Measurements from ENCODE around the gene CNOT10.
"Not testable (repeated sequence)": the region's sequence is repeated elsewhere in the genome, so short reads cannot be mapped to it uniquely, and the experiment has no call there.

Gene CNOT10

GRCh38 chr3:32698506-32698905, 13.5 kb downstream of the CNOT10 start:
- no peak for DNase-seq

GRCh38 chr3:32699429-32699828, 14.4 kb downstream of the CNOT10 start:
- no peak for DNase-seq

DNA sequence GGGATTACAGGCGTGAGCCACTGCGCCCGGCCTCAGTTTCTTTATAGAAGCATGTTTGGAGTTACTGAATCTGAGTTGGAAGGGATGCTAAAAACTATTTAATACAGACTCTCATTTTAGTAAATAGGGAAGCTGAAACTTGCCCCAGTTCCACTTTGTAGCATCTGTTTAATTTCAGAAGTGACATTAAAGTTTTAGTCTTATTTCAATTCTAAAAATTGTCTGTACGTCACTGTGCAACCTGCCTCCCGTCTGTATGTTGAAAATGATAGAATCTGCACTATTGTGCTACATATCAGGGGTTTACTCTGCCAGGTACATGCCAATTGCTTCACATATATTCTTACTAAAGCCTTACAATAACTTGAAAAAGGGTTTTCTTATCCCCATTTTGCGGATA, 15.3 kb downstream of the CNOT10 start:
- DNase-seq, result no peak

GRCh38 chr3:32703491-32703972, 18.5 kb downstream of the CNOT10 start:
- no peak for DNase-seq

GRCh38 chr3:32705232-32705631, 20.2 kb downstream of the CNOT10 start:
- peak; percentile 36 for DNase-seq

GRCh38 chr3:32706348-32707025, 21.5 kb downstream of the CNOT10 start:
- DNase-seq, result no peak

- no peak for DNase-seq
Observed at GRCh38 chr3:32707026-32707370, 22.0 kb downstream of the CNOT10 start.

- peak; percentile 52 for DNase-seq
Observed at GRCh38 chr3:32708672-32709283, 23.8 kb downstream of the CNOT10 start.

DNA sequence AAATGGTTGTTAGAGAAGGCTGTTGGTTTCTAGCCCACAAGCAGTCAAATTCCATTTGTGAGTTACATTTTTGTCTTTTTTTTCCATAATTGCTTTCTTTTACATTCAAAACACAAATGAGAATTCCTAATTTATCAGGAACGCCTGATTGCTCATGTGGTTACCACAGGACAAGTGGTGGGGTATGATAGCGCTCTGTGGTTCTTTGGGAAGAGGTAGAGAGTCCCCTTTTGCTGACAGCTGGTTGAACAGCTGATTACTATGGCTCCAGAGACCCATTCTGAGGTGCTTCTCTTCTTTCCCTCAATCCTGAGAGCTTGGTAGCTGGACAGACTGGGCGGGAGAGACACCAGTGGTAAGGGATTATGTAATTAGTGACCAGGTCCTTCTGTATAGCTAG, 24.4 kb downstream of the CNOT10 start:
- peak; percentile 90 for DNase-seq

DNA sequence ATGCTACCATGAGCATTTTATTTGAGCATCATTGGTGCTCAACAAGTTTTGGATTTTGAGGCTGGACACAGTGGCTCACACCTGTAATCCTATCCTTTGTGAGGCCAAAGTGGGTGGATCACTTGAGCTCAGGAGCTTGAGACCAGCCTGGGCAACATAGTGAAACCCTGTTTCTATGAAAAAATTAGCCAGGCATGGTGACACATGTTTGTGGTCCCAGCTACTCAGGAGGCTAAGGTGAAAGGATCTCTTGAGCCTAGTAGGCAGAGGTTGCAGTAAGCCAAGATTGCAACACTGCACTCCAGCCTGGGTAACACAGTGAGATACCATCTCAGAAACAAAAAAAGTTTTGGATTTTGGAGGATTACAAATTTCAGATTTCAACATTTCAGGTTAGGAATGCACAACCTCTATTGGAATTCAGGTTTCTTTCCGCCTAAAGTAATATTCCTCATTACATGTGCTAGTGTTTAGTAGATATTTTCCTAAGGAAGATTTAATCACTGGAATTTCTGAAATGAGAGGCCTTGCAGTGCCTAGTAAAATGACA, 27.6 kb downstream of the CNOT10 start:
- no peak for DNase-seq

GRCh38 chr3:32713181-32713580, 28.2 kb downstream of the CNOT10 start:
- DNase-seq, result no peak

- no peak for DNase-seq
Observed at GRCh38 chr3:32719335-32719734, 34.3 kb downstream of the CNOT10 start.

DNA sequence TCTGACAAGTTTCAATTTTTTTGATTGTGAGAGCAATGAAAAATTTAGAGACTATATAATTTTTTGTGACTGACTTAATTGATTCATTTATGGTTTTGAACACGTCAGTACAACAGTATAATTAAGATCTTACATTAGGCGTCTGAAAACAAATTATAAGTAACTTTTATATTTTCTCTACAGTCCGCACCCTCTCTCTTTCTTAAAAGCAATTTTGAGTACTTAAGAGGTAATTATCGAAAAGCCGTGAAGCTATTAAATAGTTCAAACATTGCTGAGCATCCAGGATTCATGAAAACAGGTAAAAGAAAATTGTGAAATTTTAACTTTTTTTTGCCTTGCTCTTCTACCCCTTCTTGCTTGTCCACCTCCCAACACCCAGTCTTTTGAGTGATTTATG, 34.9 kb downstream of the CNOT10 start:
- DNase-seq, result no peak

GRCh38 chr3:32725721-32726120, 40.7 kb downstream of the CNOT10 start:
- DNase-seq, result no peak

GRCh38 chr3:32733631-32734229, 48.7 kb downstream of the CNOT10 start:
- DNase-seq, result peak; percentile 71

DNA sequence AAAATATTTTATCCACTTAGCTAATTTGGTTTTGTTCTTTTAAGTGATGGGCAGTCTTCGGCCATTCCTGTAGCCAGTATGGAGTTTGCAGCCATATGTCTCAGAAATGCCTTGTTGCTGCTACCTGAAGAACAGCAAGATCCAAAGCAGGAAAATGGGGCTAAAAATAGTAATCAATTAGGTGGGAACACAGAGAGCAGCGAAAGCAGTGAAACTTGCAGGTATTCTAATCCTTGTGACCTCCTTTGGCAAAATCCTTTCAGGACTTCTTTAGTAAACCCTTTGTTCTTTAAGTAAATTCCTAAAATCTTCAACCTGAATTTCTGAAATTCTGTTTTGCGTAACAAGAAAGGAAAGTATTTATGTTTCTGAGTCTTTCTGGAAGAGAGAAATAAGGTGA, 49.8 kb downstream of the CNOT10 start:
- DNase-seq, result no peak

DNA sequence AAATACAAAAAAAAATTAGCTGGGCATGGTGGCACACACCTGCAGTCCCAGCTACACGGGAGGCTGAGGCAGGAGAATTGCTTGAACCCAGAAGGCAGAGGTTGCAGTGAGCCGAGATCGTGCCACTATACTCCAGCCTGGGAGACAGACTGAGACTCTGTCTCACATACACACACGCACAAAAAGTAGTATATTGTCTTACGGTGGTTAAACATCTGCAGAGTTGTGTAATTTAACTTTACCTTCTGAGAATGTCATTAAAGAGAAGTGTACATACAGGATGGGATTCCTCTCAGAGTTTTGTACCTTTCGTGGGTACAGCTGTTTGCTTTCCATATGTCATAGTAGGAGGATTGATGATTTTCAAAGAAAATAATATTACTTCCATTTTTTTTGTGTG, 58.5 kb downstream of the CNOT10 start:
- not testable (repeated sequence) for DNase-seq

DNA sequence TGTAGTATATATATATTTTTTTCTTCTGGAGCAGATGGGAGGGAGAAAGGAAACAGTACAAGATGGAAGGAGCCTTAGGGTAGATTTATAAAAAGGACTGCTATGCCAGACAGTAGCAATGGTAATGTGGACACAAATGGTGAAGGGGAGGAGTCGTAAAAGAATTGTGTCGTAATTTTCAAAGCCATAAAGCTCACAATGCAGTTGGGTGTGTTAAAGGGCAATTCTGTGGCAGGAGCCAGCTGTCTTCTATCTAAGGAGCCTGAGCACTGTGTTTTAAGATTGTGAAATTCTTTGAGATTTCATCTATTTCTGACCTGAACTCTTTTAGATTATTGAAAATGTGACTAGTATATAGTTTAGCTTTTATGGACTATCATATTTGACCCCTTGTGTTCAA, 58.9 kb downstream of the CNOT10 start:
- DNase-seq, result peak; percentile 70

- DNase-seq, result no peak
Observed at GRCh38 chr3:32751377-32751776, 66.4 kb downstream of the CNOT10 start.

GRCh38 chr3:32755761-32756160, 70.8 kb downstream of the CNOT10 start:
- peak; percentile 15 for DNase-seq

DNA sequence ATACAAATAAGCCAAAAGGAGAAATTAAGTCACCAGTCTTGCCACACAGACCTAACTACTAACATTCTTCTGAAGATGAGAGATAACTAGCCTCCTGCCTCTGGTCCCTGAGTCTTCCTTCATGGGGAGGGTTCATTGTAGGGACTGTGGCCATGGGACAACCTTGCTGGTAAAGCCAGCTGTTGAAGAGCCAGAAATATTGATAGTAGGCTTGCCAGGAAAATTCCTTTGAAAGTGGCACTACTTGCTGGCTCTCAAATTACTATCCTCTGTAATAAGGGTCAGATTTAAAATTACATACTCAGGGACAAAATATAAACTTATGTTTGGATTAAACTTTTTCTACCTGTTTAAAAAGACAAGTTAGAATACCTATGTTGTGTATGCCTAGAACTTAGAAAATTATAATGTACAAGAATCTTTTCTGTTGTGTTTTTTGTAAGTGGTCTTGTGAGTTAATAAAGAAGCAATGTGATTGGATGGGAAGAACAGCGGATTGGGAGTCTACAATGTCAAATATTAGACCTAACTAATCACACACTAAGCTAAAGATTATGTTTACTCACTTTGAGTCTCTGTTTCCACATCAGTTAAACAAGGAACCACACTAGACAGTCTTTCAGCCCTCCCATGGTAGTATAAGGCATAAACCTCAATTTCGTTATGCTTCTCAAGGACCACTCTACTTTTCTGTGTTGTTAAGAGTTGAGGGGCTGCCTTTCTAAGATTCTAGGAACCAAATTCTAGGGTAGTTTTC, 72.8 kb downstream of the CNOT10 start:
- DNase-seq, result no peak

DNA sequence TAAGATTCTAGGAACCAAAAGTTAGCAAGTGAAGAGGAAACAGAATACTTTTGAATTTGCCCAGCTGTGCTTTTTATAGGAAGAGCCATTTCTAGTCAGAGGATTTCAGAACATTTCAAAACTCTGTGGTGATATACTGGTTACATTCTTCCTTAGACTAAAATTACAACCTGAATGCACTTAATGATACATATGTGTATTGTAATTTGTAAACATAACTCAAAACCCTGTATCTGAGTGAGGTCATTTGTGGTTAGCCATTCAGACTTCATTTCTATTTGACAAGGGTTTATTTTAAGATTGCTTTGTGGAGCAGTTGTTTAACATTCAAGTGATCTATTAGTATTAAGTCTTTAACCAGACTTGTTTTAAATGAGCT, 73.4 kb downstream of the CNOT10 start:
- DNase-seq, result peak; percentile 44

DNA sequence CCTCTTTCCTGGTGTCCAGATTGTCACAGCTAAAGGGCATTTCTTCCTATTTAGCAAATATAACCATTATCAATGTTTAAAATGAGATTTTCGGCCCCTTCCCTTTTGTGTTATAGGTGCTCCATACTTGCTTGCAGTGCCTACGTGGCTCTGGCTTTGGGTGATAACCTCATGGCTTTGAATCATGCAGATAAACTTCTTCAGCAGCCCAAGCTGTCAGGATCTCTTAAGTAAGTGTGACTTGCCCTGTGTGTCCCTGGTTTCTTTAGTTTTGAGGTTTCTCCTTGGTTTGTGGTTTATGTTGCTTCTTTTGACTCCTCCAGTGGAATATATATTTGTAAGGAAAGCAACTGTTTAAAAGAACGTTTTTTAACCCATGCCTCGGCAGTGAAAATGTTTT, 74.4 kb downstream of the CNOT10 start:
- DNase-seq, result peak; percentile 73
